Measurements from ENCODE around the gene DAB2IP.

Gene DAB2IP

DNA sequence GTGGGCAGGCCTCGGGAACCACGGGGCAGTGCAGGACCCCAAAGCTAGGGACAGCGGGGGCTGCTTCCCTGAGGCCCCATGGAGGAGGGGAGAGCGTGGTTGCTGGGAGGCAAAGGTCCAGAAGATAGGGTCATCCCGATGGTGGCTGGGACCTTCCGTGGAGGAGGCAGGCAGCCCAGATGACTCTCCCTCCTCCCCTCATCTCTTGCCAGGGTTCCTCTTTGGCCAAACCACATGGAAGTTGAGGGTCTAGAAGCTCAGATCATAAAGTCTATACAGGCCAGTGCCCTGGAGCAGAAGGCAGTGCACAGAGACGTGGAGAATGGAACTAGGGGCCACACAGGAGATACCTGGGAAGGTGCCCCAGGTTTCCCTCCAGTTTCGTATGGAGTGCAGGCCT is 22.6 kb downstream of the DAB2IP start:
- in situ Hi-C loops (cut with MboI; ENCODE audit: low sequenced_read_pairs, unreplicated experiment): no loop called here
- TF ChIP-seq, protein P1, sequence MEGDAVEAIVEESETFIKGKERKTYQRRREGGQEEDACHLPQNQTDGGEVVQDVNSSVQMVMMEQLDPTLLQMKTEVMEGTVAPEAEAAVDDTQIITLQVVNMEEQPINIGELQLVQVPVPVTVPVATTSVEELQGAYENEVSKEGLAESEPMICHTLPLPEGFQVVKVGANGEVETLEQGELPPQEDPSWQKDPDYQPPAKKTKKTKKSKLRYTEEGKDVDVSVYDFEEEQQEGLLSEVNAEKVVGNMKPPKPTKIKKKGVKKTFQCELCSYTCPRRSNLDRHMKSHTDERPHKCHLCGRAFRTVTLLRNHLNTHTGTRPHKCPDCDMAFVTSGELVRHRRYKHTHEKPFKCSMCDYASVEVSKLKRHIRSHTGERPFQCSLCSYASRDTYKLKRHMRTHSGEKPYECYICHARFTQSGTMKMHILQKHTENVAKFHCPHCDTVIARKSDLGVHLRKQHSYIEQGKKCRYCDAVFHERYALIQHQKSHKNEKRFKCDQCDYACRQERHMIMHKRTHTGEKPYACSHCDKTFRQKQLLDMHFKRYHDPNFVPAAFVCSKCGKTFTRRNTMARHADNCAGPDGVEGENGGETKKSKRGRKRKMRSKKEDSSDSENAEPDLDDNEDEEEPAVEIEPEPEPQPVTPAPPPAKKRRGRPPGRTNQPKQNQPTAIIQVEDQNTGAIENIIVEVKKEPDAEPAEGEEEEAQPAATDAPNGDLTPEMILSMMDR (IDR thresholded peaks at IDR 0.05; ENCODE audit: borderline replicate concordance, control extremely low read depth, extremely low read depth, insufficient read depth, missing control alignments): no peak
- DNase-seq (ENCODE audit: low spot score): no peak

DNA sequence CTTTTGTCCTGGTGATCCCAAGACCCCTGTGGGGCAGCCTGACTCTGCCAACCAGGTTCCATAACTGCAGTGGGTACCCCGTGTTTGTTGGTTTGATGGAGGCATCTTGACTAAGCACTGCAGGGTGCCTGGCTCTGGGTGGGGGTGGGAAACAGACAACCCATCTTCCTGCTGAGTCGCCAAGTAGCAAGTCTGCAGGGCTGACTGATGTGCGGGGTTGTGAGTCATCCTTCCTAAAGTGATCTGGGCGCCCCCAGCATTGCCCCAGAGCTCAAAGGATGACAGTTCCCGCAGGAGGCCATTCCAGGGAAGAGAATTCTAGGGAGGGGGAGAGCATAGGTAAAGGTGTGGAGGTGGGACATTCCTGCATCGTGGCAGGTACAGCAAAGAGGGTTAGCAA is 23.5 kb downstream of the DAB2IP start:
- in situ Hi-C loops (cut with MboI; ENCODE audit: low sequenced_read_pairs, unreplicated experiment): no loop called here
- TF ChIP-seq, protein P1 (IDR thresholded peaks at IDR 0.05; ENCODE audit: borderline replicate concordance, control extremely low read depth, extremely low read depth, insufficient read depth, missing control alignments): no peak
- no peak for DNase-seq (ENCODE audit: low spot score)

- DNase-seq (ENCODE audit: low spot score): no peak
- in situ Hi-C loops (cut with MboI; ENCODE audit: low sequenced_read_pairs, unreplicated experiment): no loop called here
- TF ChIP-seq, protein P1 (IDR thresholded peaks at IDR 0.05; ENCODE audit: borderline replicate concordance, control extremely low read depth, extremely low read depth, insufficient read depth, missing control alignments): no peak
Measured at GRCh38 chr9:121675381-121675780, 23.9 kb downstream of the DAB2IP start.

DNA sequence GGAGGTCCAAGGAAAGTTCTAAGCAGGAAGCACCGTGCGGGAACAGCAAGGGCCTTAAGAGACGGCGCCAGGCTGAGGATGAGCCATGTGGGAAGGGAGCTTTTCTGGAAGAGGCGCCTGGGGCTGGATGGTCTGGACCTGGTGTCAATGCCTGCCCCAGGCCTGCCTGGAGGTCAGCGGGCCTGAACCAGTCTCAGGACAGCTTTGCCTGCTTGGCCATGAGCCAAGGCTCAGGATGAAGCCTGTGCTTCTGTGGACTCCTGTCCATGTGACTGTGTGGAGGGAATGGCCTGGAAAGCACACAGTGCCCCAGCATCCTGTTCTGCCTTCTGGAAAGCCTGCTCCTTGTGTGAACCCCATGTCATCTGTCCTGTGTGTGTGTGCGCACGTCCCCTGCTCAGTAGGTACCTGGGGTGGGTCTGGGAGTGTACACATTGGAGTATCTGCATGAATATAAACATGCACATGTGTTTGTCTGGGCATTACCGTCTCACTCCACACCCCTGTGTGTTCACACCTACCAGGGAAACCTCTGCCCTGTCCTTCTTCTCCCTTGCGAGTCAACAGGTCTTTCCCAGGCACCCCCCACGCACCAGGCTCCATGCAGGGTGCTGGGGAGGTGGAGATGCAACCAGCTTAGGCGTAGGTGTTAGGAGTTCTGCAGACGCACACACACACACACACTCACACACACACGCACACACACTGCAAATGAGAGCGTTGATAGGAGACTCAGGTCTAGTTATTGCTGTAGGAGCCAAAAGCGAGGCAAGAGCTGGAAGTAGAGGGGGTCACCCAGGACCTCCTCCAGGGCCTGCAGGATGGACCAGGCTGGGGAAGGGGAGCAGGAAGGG is 24.8 kb downstream of the DAB2IP start:
- DNase-seq (ENCODE audit: low spot score): no peak
- TF ChIP-seq, protein P1 (IDR thresholded peaks at IDR 0.05; ENCODE audit: borderline replicate concordance, control extremely low read depth, extremely low read depth, insufficient read depth, missing control alignments): no peak
- in situ Hi-C loops (cut with MboI; ENCODE audit: low sequenced_read_pairs, unreplicated experiment): no loop called here

GRCh38 chr9:121676926-121677325 is 25.5 kb downstream of the DAB2IP start:
- TF ChIP-seq, protein P1 (IDR thresholded peaks at IDR 0.05; ENCODE audit: borderline replicate concordance, control extremely low read depth, extremely low read depth, insufficient read depth, missing control alignments): no peak
- in situ Hi-C loops (cut with MboI; ENCODE audit: low sequenced_read_pairs, unreplicated experiment): no loop called here
- DNase-seq (ENCODE audit: low spot score): no peak

DNA sequence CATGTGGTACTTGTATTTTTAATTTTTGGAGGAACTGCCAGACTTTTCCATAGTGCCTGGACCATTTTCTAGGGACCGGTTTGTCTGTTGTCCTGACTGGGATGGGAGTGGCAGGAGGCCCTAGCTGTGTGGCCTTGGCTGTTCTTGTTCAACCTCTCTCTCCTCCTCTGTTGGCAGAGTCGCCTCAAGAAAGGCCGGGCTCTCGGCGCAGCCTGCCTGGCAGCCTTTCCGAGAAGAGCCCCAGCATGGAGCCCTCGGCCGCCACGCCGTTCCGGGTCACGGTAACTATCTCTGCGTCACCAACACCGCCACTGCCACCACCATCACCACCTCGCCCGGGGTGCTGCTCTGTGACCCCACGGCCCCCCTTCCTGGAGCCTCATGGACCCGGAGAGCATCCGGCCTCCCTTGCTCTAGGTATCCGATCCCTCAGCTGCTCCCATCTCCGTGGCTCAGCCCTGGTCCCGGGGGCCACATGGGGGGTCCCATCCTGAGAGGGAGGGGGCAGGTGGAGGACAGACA is 27.1 kb downstream of the DAB2IP start:
- in situ Hi-C loops (cut with MboI; ENCODE audit: low sequenced_read_pairs, unreplicated experiment): no loop called here
- no peak for DNase-seq (ENCODE audit: low spot score)
- TF ChIP-seq, protein P1 (IDR thresholded peaks at IDR 0.05; ENCODE audit: borderline replicate concordance, control extremely low read depth, extremely low read depth, insufficient read depth, missing control alignments): no peak

Data from GM13976 (cell line).